ENCODE measurements around the gene PKN2. TPM values are rescaled to one million over a fixed set of nuclear protein-coding genes. Genes with fewer than 3 reads are reported as not detected.
"Not testable (repeated sequence)": the region's sequence is repeated elsewhere in the genome, so short reads cannot be mapped to it uniquely, and the experiment has no call there.

The PKN2 gene
- total RNA-seq, 1 experiment from 2014 or later: 37.1 TPM

- H3K9me2 ChIP-seq (replicated peaks; ENCODE audit: insufficient read depth, low read length): no peaks in the 10 kb centered on the region
- no peak overlapping the region for H3K4me3 ChIP-seq (ENCODE audit: low read length)
- H3K27ac ChIP-seq (ENCODE audit: low read length): no peak overlapping the region
- no peak overlapping the region for H3K9ac ChIP-seq (ENCODE audit: low read length)
- H3K4me2 ChIP-seq (ENCODE audit: low read depth, low read length, poor library complexity, severe bottlenecking): no peak overlapping the region
- no peaks in the 10 kb centered on the region for H3K9me3 ChIP-seq (ENCODE audit: low read length)
- H3K27me3 ChIP-seq (ENCODE audit: low read length): no peaks in the 10 kb centered on the region
- no peak overlapping the region for H2AFZ ChIP-seq (ENCODE audit: low read length)
- H3K4me1 ChIP-seq (ENCODE audit: low read length): no peaks in the 10 kb centered on the region
- H3K79me2 ChIP-seq (ENCODE audit: low read length): peaks cover 2% of the 10 kb centered on the region; the same call in 1 of the 2 replicates
- no peak for DNase-seq
- peaks cover 52% of the 10 kb centered on the region for H3K36me3 ChIP-seq (ENCODE audit: insufficient read depth, low read length)
- no peaks in the 10 kb centered on the region for H4K20me1 ChIP-seq (ENCODE audit: insufficient read depth, low read depth, low read length)
Measured at GRCh38 chr1:88803444-88803843, 119.4 kb downstream of the PKN2 start.

GRCh38 chr1:88812366-88812765, 128.3 kb downstream of the PKN2 start:
- no peak for DNase-seq
- peaks cover 28% of the 10 kb centered on the region for H3K36me3 ChIP-seq (ENCODE audit: insufficient read depth, low read length)
- no peak overlapping the region for H3K27ac ChIP-seq (ENCODE audit: low read length)
- no peaks in the 10 kb centered on the region for H3K27me3 ChIP-seq (ENCODE audit: low read length)
- no peak overlapping the region for H3K4me2 ChIP-seq (ENCODE audit: low read depth, low read length, poor library complexity, severe bottlenecking)
- H3K79me2 ChIP-seq (ENCODE audit: low read length): no peaks in the 10 kb centered on the region
- no peaks in the 10 kb centered on the region for H3K9me3 ChIP-seq (ENCODE audit: low read length)
- H2AFZ ChIP-seq (ENCODE audit: low read length): no peak overlapping the region
- H3K4me3 ChIP-seq (ENCODE audit: low read length): no peak overlapping the region
- no peak overlapping the region for H3K9ac ChIP-seq (ENCODE audit: low read length)
- H3K4me1 ChIP-seq (ENCODE audit: low read length): no peaks in the 10 kb centered on the region
- H3K9me2 ChIP-seq (replicated peaks; ENCODE audit: insufficient read depth, low read length): no peaks in the 10 kb centered on the region
- H4K20me1 ChIP-seq (ENCODE audit: insufficient read depth, low read depth, low read length): no peaks in the 10 kb centered on the region

- Histone ChIP-seq H3K36me3 (ENCODE audit: insufficient read depth, low read length) (peaks cover 21% of the 10 kb centered on the region), H3K4me1 (ENCODE audit: low read length) (no peaks in the 10 kb centered on the region)
Measured at GRCh38 chr1:88813471-88813870, 129.4 kb downstream of the PKN2 start.

GRCh38 chr1:88819642-88820041, 135.6 kb downstream of the PKN2 start:
- not testable (repeated sequence) for H3K79me2 ChIP-seq (ENCODE audit: low read length); H3K36me3 ChIP-seq (ENCODE audit: insufficient read depth, low read length); H3K9me3 ChIP-seq (ENCODE audit: low read length); H3K27ac ChIP-seq (ENCODE audit: low read length); H3K4me1 ChIP-seq (ENCODE audit: low read length); DNase-seq; H3K9me2 ChIP-seq (replicated peaks; ENCODE audit: insufficient read depth, low read length); H3K27me3 ChIP-seq (ENCODE audit: low read length); H3K9ac ChIP-seq (ENCODE audit: low read length); H4K20me1 ChIP-seq (ENCODE audit: insufficient read depth, low read depth, low read length); H2AFZ ChIP-seq (ENCODE audit: low read length); H3K4me3 ChIP-seq (ENCODE audit: low read length); H3K4me2 ChIP-seq (ENCODE audit: low read depth, low read length, poor library complexity, severe bottlenecking)

More at GRCh38 chr1:88813471-88813870, 129.4 kb downstream of the PKN2 start:
- H3K9me2 ChIP-seq (replicated peaks; ENCODE audit: insufficient read depth, low read length): no peaks in the 10 kb centered on the region
- H3K27ac ChIP-seq (ENCODE audit: low read length): no peak overlapping the region
- no peak overlapping the region for H2AFZ ChIP-seq (ENCODE audit: low read length)
- no peaks in the 10 kb centered on the region for H3K27me3 ChIP-seq (ENCODE audit: low read length)
- no peak overlapping the region for H3K4me2 ChIP-seq (ENCODE audit: low read depth, low read length, poor library complexity, severe bottlenecking)
- H3K9me3 ChIP-seq (ENCODE audit: low read length): no peaks in the 10 kb centered on the region
- H3K9ac ChIP-seq (ENCODE audit: low read length): no peak overlapping the region
- no peak overlapping the region for H3K4me3 ChIP-seq (ENCODE audit: low read length)
- DNase-seq: no peak
- no peaks in the 10 kb centered on the region for H3K79me2 ChIP-seq (ENCODE audit: low read length)
- H4K20me1 ChIP-seq (ENCODE audit: insufficient read depth, low read depth, low read length): no peaks in the 10 kb centered on the region

GRCh38 chr1:88825721-88826120, 141.6 kb downstream of the PKN2 start:
- DNase-seq: no peak
- H3K9ac ChIP-seq (ENCODE audit: low read length): no peak overlapping the region
- no peak overlapping the region for H2AFZ ChIP-seq (ENCODE audit: low read length)
- H3K4me3 ChIP-seq (ENCODE audit: low read length): no peak overlapping the region
- no peaks in the 10 kb centered on the region for H3K27me3 ChIP-seq (ENCODE audit: low read length)
- H4K20me1 ChIP-seq (ENCODE audit: insufficient read depth, low read depth, low read length): no peaks in the 10 kb centered on the region
- H3K9me3 ChIP-seq (ENCODE audit: low read length): no peaks in the 10 kb centered on the region
- peaks cover 13% of the 10 kb centered on the region; the same call in 1 of the 2 replicates for H3K36me3 ChIP-seq (ENCODE audit: insufficient read depth, low read length)
- H3K9me2 ChIP-seq (replicated peaks; ENCODE audit: insufficient read depth, low read length): no peaks in the 10 kb centered on the region
- H3K4me1 ChIP-seq (ENCODE audit: low read length): no peaks in the 10 kb centered on the region
- no peak overlapping the region for H3K4me2 ChIP-seq (ENCODE audit: low read depth, low read length, poor library complexity, severe bottlenecking)
- H3K79me2 ChIP-seq (ENCODE audit: low read length): 0 out of 2 replicates have a peak, but pooled peaks cover 2% of the 10 kb centered on the region
- no peak overlapping the region for H3K27ac ChIP-seq (ENCODE audit: low read length)

- no peaks in the 10 kb centered on the region for H3K4me1 ChIP-seq (ENCODE audit: low read length)
- no peak for DNase-seq
- H3K4me3 ChIP-seq (ENCODE audit: low read length): no peak overlapping the region
- no peaks in the 10 kb centered on the region for H3K9me2 ChIP-seq (replicated peaks; ENCODE audit: insufficient read depth, low read length)
- H2AFZ ChIP-seq (ENCODE audit: low read length): no peak overlapping the region
- H3K4me2 ChIP-seq (ENCODE audit: low read depth, low read length, poor library complexity, severe bottlenecking): no peak overlapping the region
- H3K79me2 ChIP-seq (ENCODE audit: low read length): no peaks in the 10 kb centered on the region
- H4K20me1 ChIP-seq (ENCODE audit: insufficient read depth, low read depth, low read length): no peaks in the 10 kb centered on the region
- H3K27ac ChIP-seq (ENCODE audit: low read length): no peak overlapping the region
- H3K9me3 ChIP-seq (ENCODE audit: low read length): no peaks in the 10 kb centered on the region
- H3K36me3 ChIP-seq (ENCODE audit: insufficient read depth, low read length): no peaks in the 10 kb centered on the region
- no peak overlapping the region for H3K9ac ChIP-seq (ENCODE audit: low read length)
- no peaks in the 10 kb centered on the region for H3K27me3 ChIP-seq (ENCODE audit: low read length)
Measured at GRCh38 chr1:88847643-88848042, 163.6 kb downstream of the PKN2 start.

- Histone ChIP-seq H3K9me3 (ENCODE audit: low read length) (no peaks in the 10 kb centered on the region), H4K20me1 (ENCODE audit: insufficient read depth, low read depth, low read length) (no peaks in the 10 kb centered on the region), H3K4me2 (ENCODE audit: low read depth, low read length, poor library complexity, severe bottlenecking) (no peak overlapping the region), H3K27ac (ENCODE audit: low read length) (no peak overlapping the region), H2AFZ (ENCODE audit: low read length) (no peak overlapping the region), H3K9me2 (replicated peaks; ENCODE audit: insufficient read depth, low read length) (no peaks in the 10 kb centered on the region), H3K79me2 (ENCODE audit: low read length) (0 out of 2 replicates have a peak, but pooled peaks cover 3% of the 10 kb centered on the region), H3K4me1 (ENCODE audit: low read length) (no peaks in the 10 kb centered on the region), H3K4me3 (ENCODE audit: low read length) (no peak overlapping the region), H3K36me3 (ENCODE audit: insufficient read depth, low read length) (peaks cover 16% of the 10 kb centered on the region; the same call in 1 of the 2 replicates), H3K9ac (ENCODE audit: low read length) (no peak overlapping the region), H3K27me3 (ENCODE audit: low read length) (no peaks in the 10 kb centered on the region)
- DNase-seq: no peak
Measured at GRCh38 chr1:88851303-88852063, 167.4 kb downstream of the PKN2 start.

GRCh38 chr1:88867743-88868521, 183.9 kb downstream of the PKN2 start:
- Histone ChIP-seq H3K36me3 (ENCODE audit: insufficient read depth, low read length) (peaks cover 18% of the 10 kb centered on the region; the same call in 1 of the 2 replicates), H3K79me2 (ENCODE audit: low read length) (peaks cover 96% of the 10 kb centered on the region), H3K27me3 (ENCODE audit: low read length) (no peaks in the 10 kb centered on the region), H3K4me1 (ENCODE audit: low read length) (no peaks in the 10 kb centered on the region), H3K27ac (ENCODE audit: low read length) (no peak overlapping the region), H3K9ac (ENCODE audit: low read length) (no peak overlapping the region), H4K20me1 (ENCODE audit: insufficient read depth, low read depth, low read length) (0 out of 2 replicates have a peak, but pooled peaks cover 5% of the 10 kb centered on the region), H3K9me2 (replicated peaks; ENCODE audit: insufficient read depth, low read length) (no peaks in the 10 kb centered on the region), H3K4me3 (ENCODE audit: low read length) (no peak overlapping the region), H3K9me3 (ENCODE audit: low read length) (no peaks in the 10 kb centered on the region), H2AFZ (ENCODE audit: low read length) (no peak overlapping the region), H3K4me2 (ENCODE audit: low read depth, low read length, poor library complexity, severe bottlenecking) (no peak overlapping the region)
- DNase-seq: no peak

Measured in Karpas-422 (cell line).